HG03432 (cell line): Measurements from ENCODE around the gene MAPK11.
"Not testable (repeated sequence)": the region's sequence is repeated elsewhere in the genome, so short reads cannot be mapped to it uniquely, and the experiment has no call there.

Source experiments
- ATAC-seq: cut with Tn5 transposase; IDR thresholded peaks from one replicate; pipeline ENCODE4 v1.9.1; 2021; ENCODE audit warnings: mild to moderate bottlenecking, moderate library complexity; ENCODE audit not compliant: unreplicated experiment

The MAPK11 gene

DNA sequence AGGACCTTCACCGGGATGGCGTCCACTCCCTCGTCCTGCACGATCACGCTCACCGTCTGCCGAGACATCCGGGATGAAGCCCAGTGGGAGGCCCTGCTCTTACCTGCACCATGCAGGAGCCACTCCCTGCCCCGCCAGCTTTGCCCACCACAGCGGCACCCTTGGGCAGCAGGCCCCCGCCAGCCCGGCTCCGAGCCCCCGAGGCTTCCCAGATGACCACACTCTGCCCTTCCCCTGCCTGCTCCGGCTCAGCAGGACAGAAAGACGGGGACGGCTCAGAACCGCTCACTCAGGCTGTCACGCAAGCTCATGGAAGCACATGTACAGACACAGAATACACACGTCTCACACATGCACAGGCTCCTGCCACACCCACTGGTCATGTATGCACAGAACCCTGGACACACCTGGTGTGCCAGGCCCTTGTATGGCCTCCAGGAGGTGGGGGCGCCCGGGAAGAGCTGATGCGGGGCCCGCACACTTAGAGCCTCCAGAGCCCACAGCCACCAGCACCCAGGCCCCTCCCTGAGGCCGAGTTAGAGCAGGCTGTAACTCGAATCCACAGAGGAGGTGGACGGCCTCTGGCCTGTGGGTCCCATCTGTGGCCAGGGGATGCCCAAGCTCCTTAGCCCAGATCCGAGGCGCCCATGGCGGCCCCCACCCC, 8.9 kb upstream of the MAPK11 start:
- no peak for ATAC-seq

DNA sequence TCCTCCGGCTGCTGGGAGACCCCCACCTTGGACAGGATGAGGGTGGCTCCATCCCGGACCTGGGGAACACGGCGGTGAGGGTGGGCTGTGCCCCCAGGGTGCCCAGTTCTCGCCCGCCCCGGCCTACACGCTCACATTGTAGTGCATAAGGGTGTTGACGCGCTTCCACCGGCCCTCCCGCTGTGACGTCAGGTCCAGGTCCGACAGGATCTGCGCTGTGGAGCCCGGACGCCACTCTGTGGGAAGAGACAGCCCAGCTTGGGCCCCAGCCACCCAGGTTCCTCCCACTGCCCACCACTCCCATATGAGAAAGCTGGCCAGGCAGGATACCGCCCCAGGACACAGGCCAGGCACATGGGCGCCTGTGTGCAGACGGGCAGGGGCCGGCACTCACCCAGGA, 8.3 kb upstream of the MAPK11 start:
- no peak for ATAC-seq

GRCh38 chr22:50277761-50278160, 7.6 kb upstream of the MAPK11 start:
- ATAC-seq, result no peak

DNA sequence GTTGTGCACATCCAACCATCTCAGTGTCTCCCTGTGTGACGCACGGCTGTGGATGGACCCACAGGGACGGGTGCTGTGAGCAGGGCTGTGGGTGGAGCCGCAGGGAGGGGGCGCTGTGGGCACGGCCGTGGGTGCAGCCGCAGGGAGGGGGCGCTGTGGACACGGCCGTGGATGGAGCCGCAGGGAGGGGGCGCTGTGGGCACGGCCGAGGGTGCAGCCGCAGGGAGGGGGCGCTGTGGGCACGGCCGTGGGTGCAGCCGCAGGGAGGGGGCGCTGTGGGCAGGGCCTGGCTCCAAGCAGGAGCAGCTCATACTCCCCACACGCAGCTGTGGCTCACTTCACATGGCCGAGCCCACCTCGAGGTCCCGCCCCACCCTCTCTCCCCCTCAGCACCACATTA, 6.0 kb upstream of the MAPK11 start:
- no peak for ATAC-seq

- no peak for ATAC-seq
Observed at GRCh38 chr22:50275181-50276055, 5.2 kb upstream of the MAPK11 start.

DNA sequence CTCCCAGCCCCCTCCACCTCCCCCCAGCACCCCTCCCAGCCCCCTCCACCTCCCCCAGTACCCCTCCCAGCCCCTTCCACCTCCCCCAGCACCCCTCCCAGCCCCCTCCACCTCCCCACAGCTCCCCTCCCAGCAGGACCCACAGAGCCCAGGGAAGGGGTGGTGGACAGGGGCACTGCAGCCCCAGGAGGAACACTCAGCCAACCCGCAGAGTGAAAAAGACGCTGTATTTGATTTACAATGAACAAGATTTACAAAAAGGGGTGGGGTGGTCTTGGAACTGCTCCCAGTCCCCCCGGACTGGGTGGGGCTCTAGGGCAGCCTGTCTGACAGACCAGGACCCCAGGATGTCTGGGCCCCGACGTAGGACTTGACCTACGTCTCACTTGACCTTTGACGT, 4.6 kb upstream of the MAPK11 start:
- ATAC-seq, result no peak

DNA sequence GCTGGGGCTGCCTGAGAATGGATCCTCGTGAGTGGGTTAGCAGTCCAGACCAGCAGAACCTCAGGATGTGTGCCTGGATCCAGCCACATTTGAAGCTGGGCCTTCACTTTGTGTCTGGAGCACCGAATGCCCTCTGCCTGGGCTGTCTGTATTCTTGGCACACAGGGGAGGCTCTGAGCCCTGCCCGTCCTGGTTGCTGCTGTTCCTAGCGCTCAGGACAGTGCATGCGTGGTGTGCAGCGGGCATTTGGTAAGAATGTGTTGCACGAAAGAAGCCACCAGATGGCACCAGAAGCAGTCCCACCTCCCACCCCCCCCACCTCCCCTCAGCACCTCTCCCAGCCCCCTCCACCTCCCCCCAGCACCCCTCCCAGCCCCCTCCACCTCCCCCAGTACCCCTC, 4.1 kb upstream of the MAPK11 start:
- no peak for ATAC-seq

- not testable (repeated sequence) for ATAC-seq
Observed at GRCh38 chr22:50273781-50274180, 3.6 kb upstream of the MAPK11 start.

DNA sequence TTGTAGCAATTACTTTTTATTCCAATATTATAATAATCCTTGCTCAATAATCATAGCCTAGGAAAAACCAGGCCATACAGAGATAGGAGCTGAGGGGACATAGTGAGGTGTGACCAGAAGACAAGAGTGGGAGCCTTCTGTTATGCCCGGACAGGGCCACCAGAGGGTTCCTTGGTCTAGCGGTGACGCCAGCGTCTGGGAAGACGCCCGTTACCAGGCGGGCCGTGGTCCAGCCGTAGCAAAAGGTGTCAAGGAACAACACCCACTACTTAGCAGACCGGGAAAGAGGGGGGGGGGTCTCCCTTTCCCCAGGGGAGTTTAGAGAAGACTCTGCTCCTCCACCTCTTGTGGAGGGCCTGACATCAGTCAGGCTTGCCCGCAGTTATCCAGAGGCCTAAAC, 3.2 kb upstream of the MAPK11 start:
- ATAC-seq, result not testable (repeated sequence)

GRCh38 chr22:50272044-50272802, 2.0 kb upstream of the MAPK11 start:
- ATAC-seq, result no peak

GRCh38 chr22:50271519-50271970, 1.4 kb upstream of the MAPK11 start:
- ATAC-seq, result no peak

GRCh38 chr22:50270666-50271394, 650 bp upstream of the MAPK11 start:
- ATAC-seq, result peak; percentile 24

GRCh38 chr22:50269573-50269969, 609 bp downstream of the MAPK11 start:
- ATAC-seq, result no peak

DNA sequence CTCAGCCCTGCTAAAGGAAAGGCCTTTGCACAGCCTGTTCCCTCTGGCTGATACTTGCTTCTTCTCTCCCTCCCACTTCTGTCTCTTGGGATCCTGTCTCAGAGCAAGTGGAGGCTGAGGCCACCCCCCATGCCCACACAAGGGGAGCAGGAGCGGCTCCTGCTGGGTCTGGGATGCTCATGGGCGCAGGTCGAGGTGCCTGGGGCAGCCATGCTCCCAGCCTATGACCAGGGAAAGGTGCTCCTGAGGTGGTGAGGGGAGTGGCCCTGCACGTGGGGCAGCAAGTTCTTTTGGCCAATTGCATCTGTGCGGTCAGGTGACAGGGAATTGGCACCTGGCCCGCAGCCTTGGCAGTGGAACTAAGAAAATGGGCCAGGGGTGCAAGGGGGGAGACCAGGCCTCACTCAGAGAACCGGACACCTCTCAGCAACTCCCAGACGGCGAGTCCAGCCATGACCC, 1.5 kb downstream of the MAPK11 start:
- no peak for ATAC-seq

- no peak for ATAC-seq
Observed at GRCh38 chr22:50267591-50268390, 2.4 kb downstream of the MAPK11 start.

- ATAC-seq, result no peak
Observed at GRCh38 chr22:50266994-50267393, 3.2 kb downstream of the MAPK11 start.

- no peak for ATAC-seq
Observed at GRCh38 chr22:50264946-50265669, 5.1 kb downstream of the MAPK11 start.

DNA sequence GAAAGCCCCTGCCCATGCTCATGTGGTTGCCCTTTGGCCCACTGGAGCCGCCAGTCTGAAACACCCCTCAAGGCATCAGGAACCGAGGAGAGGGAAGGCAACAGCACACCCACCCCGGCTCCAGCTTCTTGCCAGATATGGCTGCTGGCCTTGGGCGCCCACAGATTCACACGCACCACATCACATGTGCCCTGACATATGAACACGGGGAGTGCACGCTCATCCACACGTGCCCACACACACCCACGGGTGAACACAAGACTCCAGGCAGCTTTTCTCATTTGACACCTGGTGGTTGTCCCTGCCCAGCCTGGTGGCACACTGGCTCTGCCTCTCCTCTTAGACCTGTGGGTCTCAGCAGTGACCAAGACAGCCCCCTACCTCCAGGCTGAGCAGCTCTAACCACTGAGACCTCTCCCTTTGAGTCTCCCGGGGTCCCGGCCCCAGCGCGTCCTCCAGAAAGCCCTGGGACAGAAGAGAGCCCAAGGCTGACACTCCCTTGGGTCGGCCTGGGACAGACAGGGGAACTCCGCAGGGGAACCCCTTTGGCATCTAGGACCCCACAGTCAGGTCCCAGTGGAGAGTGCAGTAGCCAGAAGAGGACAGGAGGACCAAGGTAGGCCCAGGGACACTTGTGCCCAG, 6.0 kb downstream of the MAPK11 start:
- ATAC-seq, result no peak
